DMS53 (cell line): ENCODE measurements around the gene EPC1.
"Not testable (repeated sequence)": the region's sequence is repeated elsewhere in the genome, so short reads cannot be mapped to it uniquely, and the experiment has no call there.

ENCODE experiments used
- DNase-seq: peaks from one replicate; lab custom pipeline; 2025; lab: John Stamatoyannopoulos, UW

The EPC1 gene

GRCh38 chr10:32279795-32280194 lies 67.2 kb downstream of the EPC1 start:
- DNase-seq: no peak

GRCh38 chr10:32273336-32273735 lies 73.6 kb downstream of the EPC1 start:
- no peak for DNase-seq

- DNase-seq: no peak
Measured at GRCh38 chr10:32271617-32272016, 75.3 kb downstream of the EPC1 start.

- DNase-seq: no peak
Measured at GRCh38 chr10:32269343-32270100, 77.4 kb downstream of the EPC1 start.

GRCh38 chr10:32268788-32269187 lies 78.2 kb downstream of the EPC1 start:
- no peak for DNase-seq

- DNase-seq: no peak
Measured at GRCh38 chr10:32266979-32267378, 80.0 kb downstream of the EPC1 start.

- DNase-seq: no peak
Measured at GRCh38 chr10:32266566-32266965, 80.4 kb downstream of the EPC1 start.

- no peak for DNase-seq
Measured at GRCh38 chr10:32265756-32266155, 81.2 kb downstream of the EPC1 start.

GRCh38 chr10:32263300-32263699 lies 83.7 kb downstream of the EPC1 start:
- no peak for DNase-seq

GRCh38 chr10:32259551-32259950 lies 87.4 kb downstream of the EPC1 start:
- DNase-seq: no peak

GRCh38 chr10:32256613-32257437 lies 90.1 kb downstream of the EPC1 start:
- DNase-seq: peak; percentile 55

GRCh38 chr10:32253821-32254220 lies 93.1 kb downstream of the EPC1 start:
- no peak for DNase-seq

- peak; percentile 18 for DNase-seq
Measured at GRCh38 chr10:32253276-32253675, 93.7 kb downstream of the EPC1 start.

GRCh38 chr10:32250489-32250888 lies 96.5 kb downstream of the EPC1 start:
- DNase-seq: not testable (repeated sequence)

GRCh38 chr10:32246685-32247084 lies 100.3 kb downstream of the EPC1 start:
- no peak for DNase-seq

- DNase-seq: no peak
Measured at GRCh38 chr10:32245760-32246159, 101.2 kb downstream of the EPC1 start.

GRCh38 chr10:32244421-32245207 lies 102.3 kb downstream of the EPC1 start:
- DNase-seq: no peak

GRCh38 chr10:32244011-32244410 lies 102.9 kb downstream of the EPC1 start:
- no peak for DNase-seq

- DNase-seq: no peak
Measured at GRCh38 chr10:32241946-32242345, 105.0 kb downstream of the EPC1 start.

GRCh38 chr10:32240471-32240870 lies 106.5 kb downstream of the EPC1 start:
- no peak for DNase-seq

- DNase-seq: no peak
Measured at GRCh38 chr10:32239769-32240168, 107.2 kb downstream of the EPC1 start.

- no peak for DNase-seq
Measured at GRCh38 chr10:32237644-32238345, 109.2 kb downstream of the EPC1 start.
